ENCODE data around the gene PRTFDC1. TPM values are rescaled to one million over a fixed set of nuclear protein-coding genes. Genes with fewer than 3 reads are reported as not detected.

Gene PRTFDC1
- total RNA-seq, 1 donor from 2014 or later: 17.5 TPM

DNA sequence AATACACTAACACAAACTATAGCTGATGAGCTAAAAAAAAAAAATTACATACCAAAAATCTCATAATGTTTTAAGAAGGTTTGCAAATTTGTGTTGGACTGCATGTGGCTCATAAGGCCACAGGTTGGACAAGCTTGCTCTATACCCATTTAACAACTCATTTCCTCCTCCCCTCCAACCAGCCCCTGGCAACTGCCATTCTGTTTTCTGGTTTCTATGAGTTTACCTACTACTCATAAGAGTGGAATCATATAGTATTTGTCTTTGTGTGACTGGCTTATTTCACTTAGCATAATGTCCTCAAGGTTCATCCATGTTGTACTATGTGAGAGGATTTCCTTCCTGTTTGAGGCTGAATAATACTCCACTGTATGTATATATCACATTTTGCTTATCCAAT lies 128.3 kb downstream of the PRTFDC1 start:
- H3K36me3 Mint-ChIP-seq (ENCODE audit: low read depth, unreplicated experiment): no peaks in the 10 kb centered on the region
- no peaks in the 10 kb centered on the region for H3K4me1 Mint-ChIP-seq (ENCODE audit: unreplicated experiment)
- H3K4me3 Mint-ChIP-seq (ENCODE audit: unreplicated experiment): no peak overlapping the region
- DNase-seq (ENCODE audit: low spot score): no peak
- H3K27ac Mint-ChIP-seq (ENCODE audit: unreplicated experiment): no peak overlapping the region
- TF ChIP-seq, protein P1, sequence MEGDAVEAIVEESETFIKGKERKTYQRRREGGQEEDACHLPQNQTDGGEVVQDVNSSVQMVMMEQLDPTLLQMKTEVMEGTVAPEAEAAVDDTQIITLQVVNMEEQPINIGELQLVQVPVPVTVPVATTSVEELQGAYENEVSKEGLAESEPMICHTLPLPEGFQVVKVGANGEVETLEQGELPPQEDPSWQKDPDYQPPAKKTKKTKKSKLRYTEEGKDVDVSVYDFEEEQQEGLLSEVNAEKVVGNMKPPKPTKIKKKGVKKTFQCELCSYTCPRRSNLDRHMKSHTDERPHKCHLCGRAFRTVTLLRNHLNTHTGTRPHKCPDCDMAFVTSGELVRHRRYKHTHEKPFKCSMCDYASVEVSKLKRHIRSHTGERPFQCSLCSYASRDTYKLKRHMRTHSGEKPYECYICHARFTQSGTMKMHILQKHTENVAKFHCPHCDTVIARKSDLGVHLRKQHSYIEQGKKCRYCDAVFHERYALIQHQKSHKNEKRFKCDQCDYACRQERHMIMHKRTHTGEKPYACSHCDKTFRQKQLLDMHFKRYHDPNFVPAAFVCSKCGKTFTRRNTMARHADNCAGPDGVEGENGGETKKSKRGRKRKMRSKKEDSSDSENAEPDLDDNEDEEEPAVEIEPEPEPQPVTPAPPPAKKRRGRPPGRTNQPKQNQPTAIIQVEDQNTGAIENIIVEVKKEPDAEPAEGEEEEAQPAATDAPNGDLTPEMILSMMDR (IDR thresholded peaks at IDR 0.05; ENCODE audit: unreplicated experiment): no peak
- H3K9me3 Mint-ChIP-seq (ENCODE audit: unreplicated experiment): no peaks in the 10 kb centered on the region
- no peaks in the 10 kb centered on the region for H3K27me3 Mint-ChIP-seq (ENCODE audit: unreplicated experiment)

DNA sequence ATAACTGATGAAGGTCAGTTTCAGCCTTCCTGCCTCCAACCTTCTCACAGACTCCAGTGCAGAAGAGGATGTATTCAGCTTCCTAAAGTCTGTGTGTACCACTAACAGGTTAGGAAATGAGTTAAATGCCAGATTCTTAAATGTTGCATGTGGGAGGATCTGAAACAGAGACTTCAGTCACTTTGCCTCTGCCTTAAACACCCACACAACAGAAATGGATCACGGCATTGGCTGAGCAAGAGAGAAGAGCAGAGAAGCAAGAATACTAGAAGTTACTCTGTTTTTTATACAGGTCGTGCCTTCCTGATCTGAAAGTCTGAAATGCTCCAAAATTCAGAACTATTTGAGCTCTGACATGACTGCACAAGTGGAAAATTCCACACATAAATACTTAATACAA lies 129.8 kb downstream of the PRTFDC1 start:
- DNase-seq (ENCODE audit: low spot score): no peak
- TF ChIP-seq, protein P1 (IDR thresholded peaks at IDR 0.05; ENCODE audit: unreplicated experiment): no peak
- H3K4me3 Mint-ChIP-seq (ENCODE audit: unreplicated experiment): no peak overlapping the region

DNA sequence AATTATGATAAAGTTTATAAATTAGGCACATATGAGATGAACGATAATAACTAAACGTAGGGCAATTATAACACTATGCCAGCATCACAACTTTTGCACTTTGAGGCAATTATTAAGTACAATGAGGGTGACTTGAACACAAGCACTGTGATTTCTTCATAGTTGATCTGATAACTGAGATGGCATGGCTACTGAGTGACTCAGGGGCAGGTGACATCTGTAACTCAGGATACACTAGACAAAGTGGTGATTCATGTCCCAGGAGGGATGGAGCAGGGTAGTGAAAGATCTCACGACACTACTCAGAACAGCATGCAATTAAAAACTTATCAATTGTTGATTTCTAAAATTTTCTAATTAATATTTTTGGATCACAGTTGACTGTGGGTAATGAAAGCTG lies 130.4 kb downstream of the PRTFDC1 start:
- Mint-ChIP-seq H3K36me3 (ENCODE audit: low read depth, unreplicated experiment) (no peaks in the 10 kb centered on the region), H3K4me1 (ENCODE audit: unreplicated experiment) (no peaks in the 10 kb centered on the region), H3K9me3 (ENCODE audit: unreplicated experiment) (no peaks in the 10 kb centered on the region), H3K27me3 (ENCODE audit: unreplicated experiment) (no peaks in the 10 kb centered on the region), H3K27ac (ENCODE audit: unreplicated experiment) (no peak overlapping the region), H3K4me3 (ENCODE audit: unreplicated experiment) (no peak overlapping the region)
- no peak for DNase-seq (ENCODE audit: low spot score)
- TF ChIP-seq, protein P1 (IDR thresholded peaks at IDR 0.05; ENCODE audit: unreplicated experiment): no peak

More for the DNA sequence above, 129.8 kb downstream of the PRTFDC1 start:
- H3K9me3 Mint-ChIP-seq (ENCODE audit: unreplicated experiment): no peaks in the 10 kb centered on the region
- H3K27ac Mint-ChIP-seq (ENCODE audit: unreplicated experiment): no peak overlapping the region
- no peaks in the 10 kb centered on the region for H3K36me3 Mint-ChIP-seq (ENCODE audit: low read depth, unreplicated experiment)
- H3K27me3 Mint-ChIP-seq (ENCODE audit: unreplicated experiment): no peaks in the 10 kb centered on the region
- H3K4me1 Mint-ChIP-seq (ENCODE audit: unreplicated experiment): no peaks in the 10 kb centered on the region

DNA sequence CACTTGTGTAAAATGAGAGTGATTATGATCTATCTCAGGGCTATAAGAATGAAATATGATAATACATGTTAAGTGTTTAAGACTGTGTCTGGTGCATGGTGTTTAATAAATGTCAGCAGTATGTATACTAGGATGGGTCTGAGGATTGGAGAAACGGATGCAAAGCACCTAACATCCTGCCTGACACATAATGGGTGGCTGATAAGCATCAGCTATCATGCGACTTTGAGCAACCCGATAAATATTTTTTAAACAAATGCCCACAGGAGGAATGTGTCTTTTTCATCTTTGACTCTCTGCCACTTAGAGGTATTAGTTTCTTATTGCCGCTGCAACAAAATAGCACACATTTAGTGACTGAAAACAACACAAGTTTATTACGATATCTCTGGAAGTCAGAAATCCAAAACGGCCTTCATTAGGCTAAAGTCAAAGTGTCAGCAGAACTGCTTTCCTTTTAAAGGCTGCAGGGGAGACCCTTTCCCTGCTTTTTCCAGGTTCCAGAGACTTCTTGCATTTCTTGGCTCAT lies 135.5 kb downstream of the PRTFDC1 start:
- Mint-ChIP-seq H3K4me3 (ENCODE audit: unreplicated experiment) (no peak overlapping the region), H3K27ac (ENCODE audit: unreplicated experiment) (no peak overlapping the region), H3K4me1 (ENCODE audit: unreplicated experiment) (peaks cover 2% of the 10 kb centered on the region), H3K27me3 (ENCODE audit: unreplicated experiment) (peaks cover 2% of the 10 kb centered on the region), H3K36me3 (ENCODE audit: low read depth, unreplicated experiment) (no peaks in the 10 kb centered on the region), H3K9me3 (ENCODE audit: unreplicated experiment) (no peaks in the 10 kb centered on the region)
- no peak for DNase-seq (ENCODE audit: low spot score)
- TF ChIP-seq, protein P1 (IDR thresholded peaks at IDR 0.05; ENCODE audit: unreplicated experiment): no peak

DNA sequence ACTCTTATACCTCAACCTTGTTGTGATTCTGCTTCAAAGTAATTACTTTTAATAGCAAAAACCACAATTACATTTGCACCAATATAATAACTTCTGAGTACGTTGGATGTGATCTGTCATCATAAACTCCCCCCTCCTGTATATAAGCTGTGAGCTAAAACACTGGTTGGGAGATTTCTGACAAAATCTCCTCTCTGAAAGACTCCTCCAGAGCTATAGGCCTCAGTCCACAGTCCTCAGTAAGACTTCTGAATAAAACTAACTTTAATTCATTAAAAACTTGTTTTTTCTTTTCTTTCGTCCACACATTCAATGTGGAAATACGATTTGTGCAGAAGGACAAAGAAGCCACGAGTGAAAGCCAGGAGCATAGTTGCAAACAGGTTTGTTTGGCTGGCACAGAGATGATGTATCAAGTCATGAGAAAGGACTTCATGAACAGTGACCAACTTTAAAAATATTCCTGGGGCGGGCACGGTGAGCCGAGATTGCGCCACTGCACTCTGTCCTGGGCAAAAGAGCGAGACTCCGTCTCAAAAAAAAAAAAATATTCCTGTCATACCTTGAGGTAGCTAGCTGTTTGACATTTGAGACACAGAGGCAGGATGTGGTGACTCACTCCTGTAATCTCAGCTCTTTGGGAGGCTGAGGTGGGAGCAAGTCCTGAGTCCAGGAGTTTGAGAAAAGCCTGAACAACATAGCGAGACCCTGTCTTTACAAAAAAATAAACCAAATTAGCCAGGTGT lies 137.7 kb downstream of the PRTFDC1 start:
- TF ChIP-seq, protein P1 (IDR thresholded peaks at IDR 0.05; ENCODE audit: unreplicated experiment): no peak
- Mint-ChIP-seq H3K27ac (ENCODE audit: unreplicated experiment) (no peak overlapping the region), H3K27me3 (ENCODE audit: unreplicated experiment) (peaks cover 2% of the 10 kb centered on the region), H3K4me1 (ENCODE audit: unreplicated experiment) (peaks cover 8% of the 10 kb centered on the region), H3K36me3 (ENCODE audit: low read depth, unreplicated experiment) (no peaks in the 10 kb centered on the region), H3K4me3 (ENCODE audit: unreplicated experiment) (no peak overlapping the region), H3K9me3 (ENCODE audit: unreplicated experiment) (no peaks in the 10 kb centered on the region)
- no peak for DNase-seq (ENCODE audit: low spot score)

Data from endothelial cell (in vitro differentiated cells).